Gastrocnemius medialis (tissue), 4 donors: Measurements from ENCODE around the gene MAG. TPM values are rescaled to one million over a fixed set of nuclear protein-coding genes. Genes with fewer than 3 reads are reported as not detected.

Experiments used
- ATAC-seq, 2 donors: fragments of 150-250 bp; one replicate each; pipeline ENCODE4 v1.9.1; 2016
- DNase-seq, 2 donors: peaks; one replicate each; pipeline ENCODE4 v3.0.0-alpha.2; 2019
- H3K27ac ChIP-seq, 4 donors: fragments of 200-600 bp; sonication (generic); 1 replicate in 1 of 4; 2 replicates in 3 of 4; pipeline ENCODE4 v1.5.1; 2016 to 2018; ENCODE audit warnings: mild to moderate bottlenecking in 2 of 4, moderate library complexity in 1 of 4
- H3K27me3 ChIP-seq, 3 donors: fragments of 200-600 bp; sonication (generic) in 2 of 3; 1 replicate in 1 of 3; 2 replicates in 2 of 3; pipeline versions ENCODE4 v1.5.1 to v1.6.0; 2016 to 2019; ENCODE audit warnings: mild to moderate bottlenecking in 1 of 3, moderate library complexity in 1 of 3
- H3K36me3 ChIP-seq, 2 donors: fragments of 200-600 bp; sonication (generic) in 1 of 2; one replicate each; pipeline ENCODE4 v1.5.1; 2017 to 2018
- H3K4me1 ChIP-seq, 2 donors: fragments of 200-600 bp; sonication (generic) in 1 of 2; one replicate each; pipeline ENCODE4 v1.5.1; 2016 to 2017; ENCODE audit warnings: mild to moderate bottlenecking in 2 of 2
- H3K4me3 ChIP-seq, 4 donors: fragments of 200-600 bp; sonication (generic) in 3 of 4; 1 replicate in 1 of 4; 2 replicates in 3 of 4; pipeline ENCODE4 v1.5.1; 2016 to 2019; ENCODE audit warnings: mild to moderate bottlenecking in 2 of 4
- H3K9me3 ChIP-seq, 3 donors: fragments of 200-600 bp; sonication (generic) in 2 of 3; 1 replicate in 1 of 3; 2 replicates in 2 of 3; pipeline ENCODE4 v1.5.1; 2016 to 2019
- POLR2A ChIP-seq, 2 donors: fragments of 450-650 bp; IDR thresholded peaks; one replicate each; pipeline ENCODE4 v1.6.1; 2017; ENCODE audit warnings: antibody characterized with exemption in 2 of 2, mild to moderate bottlenecking in 2 of 2, moderate library complexity in 2 of 2
- in situ Hi-C, 4 donors: fragments of 200-750 bp; cut with MboI; loops; one replicate each; pipeline versions ENCODE4 v1.15.0 to v1.8.0; 2017; ENCODE audit warnings: low sequenced_read_pairs in 4 of 4
- intact Hi-C: fragments of 100-400 bp; cut with DNase I; formaldehyde crosslinking; loops from one replicate; pipeline ENCODE4 v1.15.1; 2023; ENCODE audit warnings: low total_unique reads
- total RNA-seq, 4 donors: library from RNA; depleted of rRNA; stranded (reverse); fragments of >200 nt; gene quantifications; one replicate each; pipeline versions ENCODE4 v1.1.0 to v1.2.3, GENCODE V29; 2016
- TF ChIP-seq, protein P1 (sequence below), 5 experiments: fragments of 450-650 bp in 3 of 5; fragments of 200-600 bp in 2 of 5; sonication (generic) in 2 of 5; IDR thresholded peaks in 4 of 5; conservative IDR thresholded peaks in 1 of 5; 1 replicate in 4 of 5; 2 replicates in 1 of 5; pipeline ENCODE4 v1.5.1; 2016 to 2019; ENCODE audit warnings: antibody characterized with exemption in 5 of 5, mild to moderate bottlenecking in 3 of 5, moderate library complexity in 3 of 5

Gene MAG
- total RNA-seq, 4 donors from 2014 or later = 0.24 to 1.5 TPM; not detected in 2

DNA sequence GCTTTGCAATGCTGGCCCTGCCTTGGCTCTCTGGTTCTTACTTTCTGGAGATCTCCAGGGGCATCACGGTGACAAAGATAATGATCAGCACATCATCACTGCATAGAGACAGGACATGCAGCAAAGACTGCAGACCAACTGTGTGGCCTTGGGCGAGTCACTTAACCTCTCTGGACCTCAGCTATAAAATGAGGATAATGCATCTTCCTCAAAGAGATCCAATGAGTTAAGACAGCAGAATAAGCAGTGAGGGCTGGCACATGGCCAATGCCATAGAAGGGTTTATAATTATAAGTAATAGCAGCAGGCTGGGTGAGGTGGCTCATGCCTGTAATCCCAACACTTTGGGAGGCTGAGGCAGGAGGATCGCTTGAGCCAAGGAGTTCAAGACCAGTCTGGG is 2.4 kb downstream of the MAG start:
- Histone ChIP-seq H3K27me3 (peaks cover 12 to 38% (median 30%) of the 10 kb centered on the region in 3 donors), H3K4me3 (no peak overlapping the region), H3K36me3 (no peaks in the 10 kb centered on the region), H3K9me3 (no peaks in the 10 kb centered on the region), H3K4me1 (no peaks in the 10 kb centered on the region), H3K27ac (no peak overlapping the region)
- TF ChIP-seq, protein P1, sequence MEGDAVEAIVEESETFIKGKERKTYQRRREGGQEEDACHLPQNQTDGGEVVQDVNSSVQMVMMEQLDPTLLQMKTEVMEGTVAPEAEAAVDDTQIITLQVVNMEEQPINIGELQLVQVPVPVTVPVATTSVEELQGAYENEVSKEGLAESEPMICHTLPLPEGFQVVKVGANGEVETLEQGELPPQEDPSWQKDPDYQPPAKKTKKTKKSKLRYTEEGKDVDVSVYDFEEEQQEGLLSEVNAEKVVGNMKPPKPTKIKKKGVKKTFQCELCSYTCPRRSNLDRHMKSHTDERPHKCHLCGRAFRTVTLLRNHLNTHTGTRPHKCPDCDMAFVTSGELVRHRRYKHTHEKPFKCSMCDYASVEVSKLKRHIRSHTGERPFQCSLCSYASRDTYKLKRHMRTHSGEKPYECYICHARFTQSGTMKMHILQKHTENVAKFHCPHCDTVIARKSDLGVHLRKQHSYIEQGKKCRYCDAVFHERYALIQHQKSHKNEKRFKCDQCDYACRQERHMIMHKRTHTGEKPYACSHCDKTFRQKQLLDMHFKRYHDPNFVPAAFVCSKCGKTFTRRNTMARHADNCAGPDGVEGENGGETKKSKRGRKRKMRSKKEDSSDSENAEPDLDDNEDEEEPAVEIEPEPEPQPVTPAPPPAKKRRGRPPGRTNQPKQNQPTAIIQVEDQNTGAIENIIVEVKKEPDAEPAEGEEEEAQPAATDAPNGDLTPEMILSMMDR (IDR thresholded peaks at IDR 0.05 in 4 of 5, conservative IDR thresholded peaks at IDR 0.05 in 1 of 5) = no peak
- TF ChIP-seq POLR2A (IDR thresholded peaks at IDR 0.05) = no peak
- in situ Hi-C loops = no loop called here
- no peak for DNase-seq
- ATAC-seq = no peak
- intact Hi-C loops = no loop called here

DNA sequence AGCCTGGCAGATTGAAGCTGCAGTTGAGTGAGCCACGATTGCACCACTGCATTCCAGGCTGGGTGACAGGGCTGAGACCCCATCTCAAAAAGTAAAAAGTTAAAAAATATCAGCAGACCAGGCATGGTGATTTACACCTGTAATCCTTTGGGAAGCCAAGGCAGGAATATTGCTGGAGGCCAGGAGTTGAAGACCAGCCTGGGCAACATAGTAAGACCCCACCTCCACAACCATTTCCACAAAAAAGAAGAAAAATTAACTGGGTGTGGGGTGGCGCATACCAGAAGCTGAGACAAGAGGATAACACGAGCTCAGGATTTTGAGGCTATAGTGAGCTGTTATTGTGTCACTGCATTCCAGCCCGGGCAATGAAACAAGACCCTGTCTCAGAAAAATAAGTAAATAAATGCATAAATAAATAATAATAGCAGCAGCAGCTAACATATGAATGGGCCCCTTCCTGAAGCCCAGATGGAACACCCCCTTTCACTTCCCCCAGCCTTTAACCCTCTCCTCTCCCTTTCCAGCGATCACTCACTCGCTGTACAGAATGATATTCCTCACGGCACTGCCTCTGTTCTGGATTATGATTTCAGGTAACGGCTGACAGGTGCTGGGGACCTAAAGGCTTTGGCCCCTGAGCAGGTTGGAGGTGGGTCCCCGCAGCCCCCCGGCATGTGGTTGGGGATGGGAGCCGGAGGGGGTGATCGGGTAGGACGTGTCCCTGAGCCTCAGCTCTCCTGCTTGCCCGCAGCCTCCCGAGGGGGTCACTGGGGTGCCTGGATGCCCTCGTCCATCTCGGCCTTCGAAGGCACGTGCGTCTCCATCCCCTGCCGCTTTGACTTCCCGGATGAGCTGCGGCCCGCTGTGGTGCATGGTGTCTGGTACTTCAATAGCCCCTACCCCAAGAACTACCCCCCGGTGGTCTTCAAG is 3.2 kb downstream of the MAG start:
- intact Hi-C loops = no loop called here
- Histone ChIP-seq H3K9me3 (no peaks in the 10 kb centered on the region), H3K4me3 (no peak overlapping the region), H3K36me3 (no peaks in the 10 kb centered on the region), H3K4me1 (no peaks in the 10 kb centered on the region), H3K27me3 (peaks cover 12 to 43% (median 36%) of the 10 kb centered on the region in 3 donors), H3K27ac (no peak overlapping the region)
- in situ Hi-C loops = no loop called here
- DNase-seq (no peak), ATAC-seq (no peak)
- TF ChIP-seq, protein P1 (IDR thresholded peaks at IDR 0.05 in 4 of 5, conservative IDR thresholded peaks at IDR 0.05 in 1 of 5) = no peak

DNA sequence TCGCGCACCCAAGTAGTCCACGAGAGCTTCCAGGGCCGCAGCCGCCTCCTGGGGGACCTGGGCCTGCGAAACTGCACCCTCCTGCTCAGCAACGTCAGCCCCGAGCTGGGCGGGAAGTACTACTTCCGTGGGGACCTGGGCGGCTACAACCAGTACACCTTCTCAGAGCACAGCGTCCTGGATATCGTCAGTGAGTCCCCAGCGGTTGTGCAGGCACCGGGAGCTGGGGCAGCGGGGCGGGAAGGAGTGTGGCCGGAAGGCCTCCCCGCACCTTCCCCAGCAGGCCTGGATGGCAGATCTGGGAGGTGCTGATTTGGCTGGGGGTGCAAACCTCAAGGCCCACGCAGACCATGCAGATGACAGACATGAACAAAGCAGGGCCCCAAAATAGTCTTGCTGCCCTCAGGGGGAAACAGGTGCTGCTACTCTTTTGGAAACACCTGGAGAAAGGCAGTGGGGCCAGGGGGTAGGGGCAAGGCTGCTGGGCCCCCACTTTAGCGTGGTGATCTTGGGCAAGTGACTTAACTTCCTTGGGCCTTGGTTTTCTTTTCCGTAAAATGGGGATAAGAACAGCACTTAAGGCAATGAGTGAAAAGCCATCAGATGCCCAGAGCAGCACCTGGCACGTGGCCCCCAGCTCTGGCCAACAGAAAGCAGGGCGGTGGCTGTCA is 4.0 kb downstream of the MAG start:
- H3K27ac ChIP-seq = no peak overlapping the region
- TF ChIP-seq, protein P1 (IDR thresholded peaks at IDR 0.05 in 4 of 5, conservative IDR thresholded peaks at IDR 0.05 in 1 of 5) = no peak
- no peak for TF ChIP-seq POLR2A (IDR thresholded peaks at IDR 0.05)
- ATAC-seq (no peak), DNase-seq (no peak)
- no peak overlapping the region for H3K4me3 ChIP-seq
- in situ Hi-C loops = no loop called here
- H3K4me1 ChIP-seq = no peaks in the 10 kb centered on the region
- H3K36me3 ChIP-seq = no peaks in the 10 kb centered on the region
- intact Hi-C loops = no loop called here
- no peaks in the 10 kb centered on the region for H3K9me3 ChIP-seq
- H3K27me3 ChIP-seq = peaks cover 12 to 49% (median 43%) of the 10 kb centered on the region in 3 donors

DNA sequence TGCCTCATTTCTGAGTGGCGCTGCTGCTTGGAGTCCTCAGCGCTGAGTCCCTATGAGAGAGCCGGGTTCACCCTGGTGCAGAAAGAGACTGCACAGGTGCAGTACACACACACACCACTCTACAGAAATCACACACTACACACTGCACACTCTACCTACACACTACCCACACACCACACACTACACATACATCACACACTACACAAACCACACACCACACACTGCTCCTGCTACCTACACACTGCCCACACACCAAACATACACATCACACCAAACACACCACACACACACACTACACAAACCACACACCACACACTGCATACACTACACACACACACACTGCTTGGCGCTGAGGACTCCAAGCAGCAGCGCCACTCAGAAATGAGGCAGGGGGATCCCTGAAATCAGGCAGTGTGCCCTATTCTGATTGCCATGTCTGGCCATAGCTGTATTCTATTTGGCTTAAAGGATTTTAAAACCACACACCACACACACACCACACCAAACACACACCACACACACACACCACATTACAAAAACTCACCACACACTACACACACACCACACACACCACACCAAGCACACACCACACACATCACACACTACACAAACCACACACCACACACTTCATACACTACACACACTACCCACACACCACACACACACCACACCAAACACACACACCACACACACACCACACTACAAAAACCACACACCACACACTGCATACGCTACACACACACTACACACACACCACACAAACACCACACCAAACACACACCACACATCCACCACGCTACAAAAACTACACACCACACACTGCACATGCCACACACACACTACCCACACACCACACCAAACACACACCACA is 4.9 kb downstream of the MAG start:
- Histone ChIP-seq H3K27me3 (peaks cover 12 to 50% (median 43%) of the 10 kb centered on the region in 3 donors), H3K9me3 (no peaks in the 10 kb centered on the region), H3K27ac (no peak overlapping the region), H3K4me1 (no peaks in the 10 kb centered on the region), H3K4me3 (no peak overlapping the region), H3K36me3 (no peaks in the 10 kb centered on the region)
- TF ChIP-seq, protein P1 (IDR thresholded peaks at IDR 0.05 in 4 of 5, conservative IDR thresholded peaks at IDR 0.05 in 1 of 5) = no peak
- no peak for TF ChIP-seq POLR2A (IDR thresholded peaks at IDR 0.05)
- DNase-seq (no peak), ATAC-seq (no peak)
- in situ Hi-C loops (no loop called here), intact Hi-C loops (no loop called here)
